H9 (cell line): ENCODE results near the gene OR13C3. TPM values are rescaled to one million over a fixed set of nuclear protein-coding genes. Genes with fewer than 3 reads are reported as not detected.

Source experiments
- DNase-seq: peaks from one replicate; pipeline ENCODE4 v3.0.0-alpha.2; 2017
- H2AFZ ChIP-seq: one replicate; pipeline ENCODE4 v1.6.1; 2013; ENCODE audit warnings: mild to moderate bottlenecking, low read length, control low read depth, moderate library complexity
- H2AK5ac ChIP-seq: 2 replicates; pipeline ENCODE4 v1.6.1; 2013; ENCODE audit warnings: low read length, control low read depth, mixed read lengths; ENCODE audit not compliant: insufficient read length
- H2BK120ac ChIP-seq: one replicate; pipeline ENCODE4 v1.6.1; 2013; ENCODE audit warnings: low read depth, mild to moderate bottlenecking, low read length, control low read depth, inconsistent platforms; ENCODE audit not compliant: poor library complexity, severe bottlenecking
- H2BK12ac ChIP-seq: 2 replicates; pipeline ENCODE4 v1.6.1; 2013; ENCODE audit warnings: low read length, control low read depth, mixed read lengths, low read depth; ENCODE audit not compliant: insufficient read length
- H2BK15ac ChIP-seq: 2 replicates; pipeline ENCODE4 v1.6.1; 2013; ENCODE audit warnings: low read depth, low read length, control low read depth
- H2BK20ac ChIP-seq: one replicate; pipeline ENCODE4 v1.6.1; 2013; ENCODE audit warnings: low read depth, mild to moderate bottlenecking, low read length, control low read depth, inconsistent platforms; ENCODE audit not compliant: poor library complexity, severe bottlenecking
- H2BK5ac ChIP-seq: 2 replicates; pipeline ENCODE4 v1.6.1; 2013; ENCODE audit warnings: low read length, control low read depth, mixed read lengths; ENCODE audit not compliant: insufficient read length
- H3K14ac ChIP-seq: 2 replicates; pipeline ENCODE4 v1.6.1; 2013; ENCODE audit warnings: low read length, control low read depth; ENCODE audit not compliant: insufficient read depth
- H3K18ac ChIP-seq: 2 replicates; pipeline ENCODE4 v1.6.1; 2013; ENCODE audit warnings: low read depth, mild to moderate bottlenecking, mixed read lengths, low read length, control low read depth; ENCODE audit not compliant: insufficient read length
- H3K23ac ChIP-seq: 2 replicates; pipeline ENCODE4 v1.6.1; 2013; ENCODE audit warnings: low read length, control low read depth, mixed read lengths, low read depth; ENCODE audit not compliant: insufficient read length
- H3K23me2 ChIP-seq: 2 replicates; pipeline ENCODE4 v1.6.1; 2013; ENCODE audit warnings: low read depth, mild to moderate bottlenecking, mixed read lengths, low read length, control low read depth; ENCODE audit not compliant: insufficient read length, poor library complexity, severe bottlenecking
- H3K27ac ChIP-seq: 2 replicates; pipeline ENCODE4 v1.5.1; 2013; ENCODE audit warnings: low read length, control low read depth, mixed read lengths, low read depth; ENCODE audit not compliant: insufficient read length
- H3K27me3 ChIP-seq: 2 replicates; pipeline ENCODE4 v1.6.1; 2013; ENCODE audit warnings: low read length, control low read depth, inconsistent platforms; ENCODE audit not compliant: insufficient read depth
- H3K4ac ChIP-seq: 2 replicates; pipeline ENCODE4 v1.6.1; 2013; ENCODE audit warnings: low read depth, mild to moderate bottlenecking, control low read depth, inconsistent platforms, low read length, moderate library complexity
- H3K4me1 ChIP-seq: 2 replicates; pipeline ENCODE4 v1.6.1; 2013; ENCODE audit warnings: low read length, control low read depth, inconsistent platforms; ENCODE audit not compliant: insufficient read depth
- H3K4me2 ChIP-seq: 2 replicates; pipeline ENCODE4 v1.6.1; 2013; ENCODE audit warnings: low read length, control low read depth, mixed read lengths; ENCODE audit not compliant: insufficient read length, insufficient read depth
- H3K56ac ChIP-seq: 2 replicates; pipeline ENCODE4 v1.6.1; 2013; ENCODE audit warnings: low read depth, mild to moderate bottlenecking, mixed read lengths, low read length, control low read depth; ENCODE audit not compliant: insufficient read length
- H3K79me1 ChIP-seq: 2 replicates; pipeline ENCODE4 v1.6.1; 2013; ENCODE audit warnings: low read depth, mild to moderate bottlenecking, moderate library complexity, low read length, control low read depth, inconsistent platforms; ENCODE audit not compliant: insufficient read depth, poor library complexity, severe bottlenecking
- H3K79me2 ChIP-seq: 2 replicates; pipeline ENCODE4 v1.6.1; 2013; ENCODE audit warnings: low read length, control low read depth, inconsistent platforms; ENCODE audit not compliant: insufficient read depth
- H3K9ac ChIP-seq: 2 replicates; pipeline ENCODE4 v1.6.1; 2013; ENCODE audit warnings: low read length, control low read depth, mixed read lengths; ENCODE audit not compliant: insufficient read length; ENCODE audit errors: extremely low read depth
- H3K9me3 ChIP-seq: one replicate; pipeline ENCODE4 v1.6.1; 2013; ENCODE audit warnings: low read depth, low read length, inconsistent platforms; ENCODE audit not compliant: control insufficient read depth
- H3T11ph ChIP-seq: one replicate; pipeline ENCODE4 v1.6.1; 2013; ENCODE audit warnings: mild to moderate bottlenecking, low read length, control low read depth, inconsistent platforms
- H4K20me1 ChIP-seq: one replicate; pipeline ENCODE4 v1.6.1; 2013; ENCODE audit not compliant: control insufficient read depth, insufficient read length, insufficient read depth
- H4K5ac ChIP-seq: 2 replicates; pipeline ENCODE4 v1.6.1; 2013; ENCODE audit warnings: low read depth, mild to moderate bottlenecking, mixed read lengths, low read length, control low read depth; ENCODE audit not compliant: insufficient read length
- H4K8ac ChIP-seq: replicated peaks from 2 replicates; pipeline ENCODE4 v1.6.1; 2013; ENCODE audit warnings: low read length, control low read depth, mixed read lengths, low read depth; ENCODE audit not compliant: insufficient read length
- H4K91ac ChIP-seq: 2 replicates; pipeline ENCODE4 v1.6.1; 2013; ENCODE audit warnings: low read depth, mild to moderate bottlenecking, moderate library complexity, mixed read lengths, low read length, control low read depth; ENCODE audit not compliant: insufficient read length
- H3K27ac Mint-ChIP-seq, 3 experiments: 2 replicates in 2 of 3; 3 replicates in 1 of 3; pipeline ENCODE4 v1.8.0; 2020 to 2021; ENCODE audit warnings: mixed read lengths in 3 of 3, mild to moderate bottlenecking in 1 of 3, moderate library complexity in 1 of 3
- H3K27me3 Mint-ChIP-seq: 2 replicates; pipeline ENCODE4 v1.8.0; 2021; ENCODE audit warnings: low read depth, mild to moderate bottlenecking, moderate library complexity, mixed read lengths
- H3K36me3 Mint-ChIP-seq, 3 experiments: 2 replicates in 2 of 3; 3 replicates in 1 of 3; pipeline ENCODE4 v1.8.0; 2020 to 2021; ENCODE audit warnings: low read depth in 3 of 3, mixed read lengths in 3 of 3; ENCODE audit not compliant: insufficient read depth in 1 of 3
- H3K4me1 Mint-ChIP-seq, 2 experiments: 2 replicates each; pipeline ENCODE4 v1.8.0; 2020; ENCODE audit warnings: mixed read lengths in 2 of 2
- H3K4me3 Mint-ChIP-seq, 2 experiments: 2 replicates in 1 of 2; 3 replicates in 1 of 2; pipeline ENCODE4 v1.8.0; 2020 to 2021; ENCODE audit warnings: mild to moderate bottlenecking in 2 of 2, mixed read lengths in 2 of 2, moderate library complexity in 1 of 2
- H3K9me3 Mint-ChIP-seq, 2 experiments: 2 replicates in 1 of 2; 3 replicates in 1 of 2; pipeline ENCODE4 v1.8.0; 2020; ENCODE audit warnings: mild to moderate bottlenecking in 2 of 2, mixed read lengths in 2 of 2, moderate library complexity in 1 of 2
- CTCF ChIP-seq: fragments of 200-600 bp; sonication (generic); conservative IDR thresholded peaks from 3 replicates; pipeline ENCODE4 v1.8.0; 2021; ENCODE audit warnings: antibody characterized with exemption, mild to moderate bottlenecking
- WGBS: extraction: QIAGEN DNeasy Blood & Tissue Kit; methylation state at CpG from one replicate; pipeline ENCODE4 v1.1.7; 2013; ENCODE audit warnings: missing lambda C conversion rate, low lambda C conversion rate, mixed read lengths; ENCODE audit not compliant: insufficient read length; ENCODE audit errors: extremely low coverage; 5-methylcytosine and 5-hydroxymethylcytosine counted together
- total RNA-seq: library from RNA; stranded (reverse); gene quantifications from 2 replicates; pipeline ENCODE4 v1.2.1, GENCODE V29; 2021

Gene OR13C3
- total RNA-seq, 1 experiment from 2014 or later = not detected

GRCh38 chr9:104564358-104564757, 27.7 kb upstream of the OR13C3 start:
- Histone ChIP-seq H4K5ac (no peak overlapping the region), H2BK15ac (no peak overlapping the region), H3K79me1 (no peaks in the 10 kb centered on the region), H2BK120ac (no peak overlapping the region), H3K27me3 (no peaks in the 10 kb centered on the region), H2BK5ac (no peak overlapping the region), H3K4ac (no peak overlapping the region), H2BK20ac (no peak overlapping the region), H4K91ac (no peak overlapping the region), H3T11ph (no peak overlapping the region), H3K9me3 (no peaks in the 10 kb centered on the region), H3K9ac (no peak overlapping the region), H3K27ac (no peak overlapping the region), H2BK12ac (no peak overlapping the region), H2AK5ac (no peak overlapping the region), H3K18ac (no peak overlapping the region), H3K23ac (no peak overlapping the region), H3K14ac (no peak overlapping the region), H3K4me2 (no peak overlapping the region), H3K4me1 (no peaks in the 10 kb centered on the region), H2AFZ (no peak overlapping the region), H3K79me2 (no peaks in the 10 kb centered on the region), H3K56ac (no peak overlapping the region), H3K23me2 (no peaks in the 10 kb centered on the region), H4K8ac (no peak overlapping the region), H4K20me1 (no peaks in the 10 kb centered on the region)
- no peak overlapping the region for H3K4me3 Mint-ChIP-seq
- DNase-seq = no peak
- no CpG with 5 or more reads among the region's 1 CpG for WGBS
- H3K4me1 Mint-ChIP-seq = no peaks in the 10 kb centered on the region
- no peaks in the 10 kb centered on the region for H3K27me3 Mint-ChIP-seq
- peaks cover 0 to 1% (median 0%) of the 10 kb centered on the region in 3 experiments; a peak in 2 of 7 replicates for H3K36me3 Mint-ChIP-seq
- H3K27ac Mint-ChIP-seq = no peak overlapping the region; a peak in 1 of 7 replicates
- peaks cover under 1% of the 10 kb centered on the region in 2 experiments; a peak in 3 of 5 replicates for H3K9me3 Mint-ChIP-seq
- TF ChIP-seq CTCF = no peak
